PC-9 (cell line): ENCODE results near the gene KCNMB2.

Experiments used
- CTCF ChIP-seq: fragments of 200-600 bp; sonication (generic); conservative IDR thresholded peaks from 2 replicates; pipeline ENCODE4 v1.6.1; 2017; ENCODE audit warnings: mixed run types, antibody characterized with exemption, mild to moderate bottlenecking, moderate library complexity
- EZH2 ChIP-seq: fragments of 200-600 bp; sonication (generic); IDR thresholded peaks from 2 replicates; pipeline ENCODE4 v1.8.0; 2017; ENCODE audit warnings: antibody characterized with exemption, low read depth

GRCh38 chr3:178646186-178646862, 110.1 kb downstream of the KCNMB2 start:
- TF ChIP-seq CTCF (no peak), EZH2 (no peak)
